HG02852 (cell line): ENCODE measurements around the gene TMEM45B.
"Not testable (repeated sequence)": the region's sequence is repeated elsewhere in the genome, so short reads cannot be mapped to it uniquely, and the experiment has no call there.

Experiments
- ATAC-seq: cut with Tn5 transposase; IDR thresholded peaks from one replicate; pipeline ENCODE4 v1.9.1; 2021; ENCODE audit warnings: mild to moderate bottlenecking, moderate library complexity; ENCODE audit not compliant: unreplicated experiment

TMEM45B gene

GRCh38 chr11:129815596-129816461 lies at the start of gene TMEM45B:
Gene TMEM45B (plus strand): TSS chr11:129815848. CDS start chr11:129852483, 36,635 bp downstream.
- ATAC-seq = no peak

GRCh38 chr11:129766898-129767604 lies 48.6 kb upstream of the TMEM45B start:
- no peak for ATAC-seq

GRCh38 chr11:129767827-129768226 lies 47.8 kb upstream of the TMEM45B start:
- ATAC-seq = no peak

GRCh38 chr11:129768356-129768755 lies 47.3 kb upstream of the TMEM45B start:
- ATAC-seq = no peak

- no peak for ATAC-seq
Measured at GRCh38 chr11:129769059-129769458, 46.6 kb upstream of the TMEM45B start.

- no peak for ATAC-seq
Measured at GRCh38 chr11:129770993-129771392, 44.7 kb upstream of the TMEM45B start.

- not testable (repeated sequence) for ATAC-seq
Measured at GRCh38 chr11:129771456-129771855, 44.2 kb upstream of the TMEM45B start.

GRCh38 chr11:129778877-129779276 lies 36.8 kb upstream of the TMEM45B start:
- no peak for ATAC-seq

GRCh38 chr11:129779342-129779741 lies 36.3 kb upstream of the TMEM45B start:
- no peak for ATAC-seq

GRCh38 chr11:129785383-129786111 lies 30.1 kb upstream of the TMEM45B start:
- no peak for ATAC-seq

GRCh38 chr11:129786112-129786416 lies 29.6 kb upstream of the TMEM45B start:
- ATAC-seq = not testable (repeated sequence)

- ATAC-seq = no peak
Measured at GRCh38 chr11:129787532-129788155, 28.0 kb upstream of the TMEM45B start.

GRCh38 chr11:129788278-129788677 lies 27.4 kb upstream of the TMEM45B start:
- no peak for ATAC-seq

GRCh38 chr11:129790106-129790505 lies 25.5 kb upstream of the TMEM45B start:
- no peak for ATAC-seq

GRCh38 chr11:129791515-129791914 lies 24.1 kb upstream of the TMEM45B start:
- ATAC-seq = no peak

GRCh38 chr11:129792663-129793062 lies 23.0 kb upstream of the TMEM45B start:
- no peak for ATAC-seq

GRCh38 chr11:129795089-129795488 lies 20.6 kb upstream of the TMEM45B start:
- no peak for ATAC-seq

GRCh38 chr11:129798212-129798611 lies 17.4 kb upstream of the TMEM45B start:
- ATAC-seq = no peak

GRCh38 chr11:129800162-129800561 lies 15.5 kb upstream of the TMEM45B start:
- ATAC-seq = not testable (repeated sequence)

GRCh38 chr11:129800655-129801054 lies 15.0 kb upstream of the TMEM45B start:
- ATAC-seq = no peak

GRCh38 chr11:129803533-129803932 lies 12.1 kb upstream of the TMEM45B start:
- no peak for ATAC-seq
